H1 (cell line): ENCODE data around the gene TGFBI. TPM values are rescaled to one million over a fixed set of nuclear protein-coding genes. Genes with fewer than 3 reads are reported as not detected.

ENCODE experiments used
- BACH1 ChIP-seq: IDR thresholded peaks from 2 replicates; pipeline ENCODE4 v1.6.1; 2012; ENCODE audit warnings: low read length, improper control_type of control experiment
- CEBPB ChIP-seq: IDR thresholded peaks from 2 replicates; pipeline ENCODE4 v1.6.1; 2012; ENCODE audit warnings: low read depth, low read length
- CHD2 ChIP-seq: IDR thresholded peaks from 2 replicates; pipeline ENCODE4 v1.6.1; 2012; ENCODE audit warnings: low read length, improper control_type of control experiment
- EP300 ChIP-seq, 2 experiments: IDR thresholded peaks; 1 replicate in 1 of 2; 2 replicates in 1 of 2; pipeline ENCODE4 v1.6.1; 2011 to 2012; ENCODE audit warnings: low read depth in 2 of 2, low read length in 2 of 2, mild to moderate bottlenecking in 2 of 2, borderline replicate concordance in 1 of 2, inconsistent platforms in 1 of 2, moderate library complexity in 1 of 2
- EZH2 ChIP-seq: fragments of 200-600 bp; sonication (generic); IDR thresholded peaks from 2 replicates; pipeline ENCODE4 v1.7.1; 2012; ENCODE audit warnings: low read depth, mild to moderate bottlenecking, moderate library complexity, low read length, inconsistent platforms; ENCODE audit not compliant: severe bottlenecking
- FOSL1 ChIP-seq: IDR thresholded peaks from 2 replicates; pipeline ENCODE4 v1.6.1; 2011; ENCODE audit warnings: mild to moderate bottlenecking, low read depth, low read length, moderate library complexity; ENCODE audit not compliant: insufficient read depth
- JUN ChIP-seq: IDR thresholded peaks from 2 replicates; pipeline ENCODE4 v1.6.1; 2011; ENCODE audit warnings: low read depth, mild to moderate bottlenecking, improper control_type of control experiment, low read length
- KDM1A ChIP-seq: fragments of 200-600, 300-600 bp; sonication (generic); IDR thresholded peaks from 2 replicates; pipeline ENCODE4 v1.7.1; 2016; ENCODE audit warnings: mild to moderate bottlenecking, low read length, borderline replicate concordance
- KDM4A ChIP-seq: IDR thresholded peaks from one replicate; pipeline ENCODE4 v1.7.1; 2012; ENCODE audit warnings: low read depth, mild to moderate bottlenecking, moderate library complexity, low read length, inconsistent platforms; ENCODE audit not compliant: severe bottlenecking
- NANOG ChIP-seq: IDR thresholded peaks from 2 replicates; pipeline ENCODE4 v1.6.1; 2011; ENCODE audit warnings: low read length, low read depth, mild to moderate bottlenecking, inconsistent platforms; ENCODE audit not compliant: insufficient read depth, poor library complexity, severe bottlenecking
- PHF8 ChIP-seq: fragments of 200-600 bp; sonication (generic); conservative IDR thresholded peaks from 2 replicates; pipeline ENCODE4 v1.7.1; 2012; ENCODE audit warnings: low read depth, mild to moderate bottlenecking, inconsistent platforms, low read length, moderate library complexity
- RAD21 ChIP-seq, 2 experiments: IDR thresholded peaks in 1 of 2; conservative IDR thresholded peaks in 1 of 2; 2 replicates each; pipeline ENCODE4 v1.6.1; 2011; ENCODE audit warnings: low read depth in 2 of 2, low read length in 2 of 2, improper control_type of control experiment in 1 of 2, inconsistent platforms in 1 of 2, mild to moderate bottlenecking in 1 of 2, moderate library complexity in 1 of 2
- SAP30 ChIP-seq: fragments of 300-600 bp; sonication (generic); IDR thresholded peaks from 2 replicates; pipeline ENCODE4 v1.7.1; 2012; ENCODE audit warnings: low read length, moderate library complexity, mild to moderate bottlenecking, inconsistent platforms; ENCODE audit not compliant: insufficient read depth, insufficient replicate concordance
- TEAD4 ChIP-seq: IDR thresholded peaks from 2 replicates; pipeline ENCODE4 v1.6.1; 2012; ENCODE audit warnings: low read depth, low read length, inconsistent platforms, mixed read lengths
- polyA plus RNA-seq, 7 experiments: library from polyadenylated mRNA; depleted of rRNA in 3 of 7; stranded (reverse) in 5 of 7; unstranded in 2 of 7; fragments of >200 nt in 5 of 7; fragments of 200-250 nt in 2 of 7; gene quantifications; 1 replicate in 5 of 7; 2 replicates in 1 of 7; 4 replicates in 1 of 7; pipeline versions ENCODE4 v1.2.1 to v1.2.3, GENCODE V29; 2011 to 2013; ENCODE audit warnings: missing spikeins in 2 of 7, mixed read lengths in 2 of 7
- total RNA-seq: library from RNA; stranded (reverse); fragmentation: NEBNext Ultra II Directional; extraction: Animal tissue kit (Norgen Biotek cat#: 25700); gene quantifications from 2 replicates; pipeline ENCODE4 v1.2.1, GENCODE V29; 2021

The TGFBI gene
- total and polyA plus RNA-seq, 2 of the 8 experiments (the other 6 are each of a cell fraction or from before 2014, with no cell fraction given), result 6.0 to 8.5 TPM

DNA sequence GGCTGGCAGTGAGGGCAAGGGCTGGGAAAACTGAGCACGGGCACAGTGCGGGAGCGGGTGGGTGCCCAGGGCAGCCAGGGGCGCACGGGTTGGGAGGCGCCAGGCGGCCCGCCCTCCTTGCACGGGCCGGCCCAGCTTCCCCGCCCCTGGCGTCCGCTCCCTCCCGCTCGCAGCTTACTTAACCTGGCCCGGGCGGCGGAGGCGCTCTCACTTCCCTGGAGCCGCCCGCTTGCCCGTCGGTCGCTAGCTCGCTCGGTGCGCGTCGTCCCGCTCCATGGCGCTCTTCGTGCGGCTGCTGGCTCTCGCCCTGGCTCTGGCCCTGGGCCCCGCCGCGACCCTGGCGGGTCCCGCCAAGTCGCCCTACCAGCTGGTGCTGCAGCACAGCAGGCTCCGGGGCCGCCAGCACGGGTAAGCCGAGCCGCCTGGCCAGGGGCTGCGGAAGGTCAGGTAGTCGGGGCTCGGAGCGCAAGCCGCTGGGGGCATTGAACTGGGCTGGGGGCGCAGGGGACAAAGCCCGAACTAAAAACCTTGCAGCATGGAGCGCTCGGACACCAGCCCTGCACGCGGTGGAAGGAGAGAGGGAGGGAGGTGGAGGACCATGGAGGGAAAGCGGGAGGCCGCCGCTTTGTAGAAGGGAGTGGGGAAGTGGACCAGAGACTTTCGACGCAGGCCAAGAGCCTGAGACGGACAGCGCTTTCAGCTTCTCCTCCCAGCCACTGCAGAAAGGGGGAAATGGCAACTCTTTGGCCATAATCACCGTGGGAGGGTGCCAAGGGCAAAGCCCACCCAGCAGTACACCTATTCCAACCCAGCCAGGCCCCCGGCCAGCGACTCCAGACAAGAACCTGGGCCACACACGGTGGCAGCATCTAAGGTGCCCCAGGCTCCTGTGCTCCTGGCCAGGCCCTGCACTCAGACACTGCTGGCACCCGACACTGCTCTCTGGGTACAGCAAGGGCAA is at the start of gene TGFBI (continued):
- TF ChIP-seq KDM4A (peak; percentile 96), TEAD4 (no peak), EP300 (IDR thresholded peaks at IDR 0.05; ENCODE audit: borderline replicate concordance in 1 of 2, low read depth in 2 of 2, low read length in 2 of 2) (no peak), CHD2 (no peak), NANOG (no peak), EZH2 (peak; percentile 66), CEBPB (no peak), FOSL1 (no peak), JUN (no peak), BACH1 (no peak), PHF8 (no peak), KDM1A (no peak), RAD21 (IDR thresholded peaks at IDR 0.05 in 1 of 2, conservative IDR thresholded peaks at IDR 0.05 in 1 of 2; ENCODE audit: low read depth in 2 of 2, low read length in 2 of 2) (no peak; a peak in 1 of 4 replicates), SAP30 (no peak)
- TF ChIP-seq, all 59 proteins: peak for 19
